Stimulated activated CD8-positive, alpha-beta memory T cell treated with anti-CD3 and anti-CD28 coated beads, Interleukin-15, amount 100 ng/mL, for 48 hours (primary cell): ENCODE data around the gene OPRD1.

Experiments used
- DNase-seq, 2 donors: peaks; one replicate each; pipeline ENCODE4 v3.0.0-alpha.2; 2020; ENCODE audit warnings: low read depth in 2 of 2

OPRD1 gene

DNA sequence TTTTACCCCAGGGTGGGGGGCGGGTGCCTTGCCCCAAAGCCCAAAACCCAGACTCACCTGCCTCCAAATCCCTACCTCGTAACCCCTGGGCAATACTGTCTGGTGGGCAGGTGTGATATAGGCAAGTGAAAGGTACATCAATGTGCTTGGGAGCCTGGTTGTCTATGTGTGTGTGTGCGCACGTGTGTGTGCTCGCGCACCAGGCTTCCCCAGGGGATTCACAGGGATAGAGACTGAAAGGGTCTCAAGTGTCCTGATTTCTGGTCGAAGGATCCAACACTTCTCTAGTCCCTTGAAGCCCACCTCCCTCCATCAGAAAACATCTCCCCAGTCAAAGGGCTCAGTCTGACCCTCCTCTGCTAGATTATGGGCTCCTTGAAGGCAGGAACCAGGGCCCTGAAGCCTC lies 73.5 kb downstream of the OPRD1 start:
- DNase-seq, result no peak

DNA sequence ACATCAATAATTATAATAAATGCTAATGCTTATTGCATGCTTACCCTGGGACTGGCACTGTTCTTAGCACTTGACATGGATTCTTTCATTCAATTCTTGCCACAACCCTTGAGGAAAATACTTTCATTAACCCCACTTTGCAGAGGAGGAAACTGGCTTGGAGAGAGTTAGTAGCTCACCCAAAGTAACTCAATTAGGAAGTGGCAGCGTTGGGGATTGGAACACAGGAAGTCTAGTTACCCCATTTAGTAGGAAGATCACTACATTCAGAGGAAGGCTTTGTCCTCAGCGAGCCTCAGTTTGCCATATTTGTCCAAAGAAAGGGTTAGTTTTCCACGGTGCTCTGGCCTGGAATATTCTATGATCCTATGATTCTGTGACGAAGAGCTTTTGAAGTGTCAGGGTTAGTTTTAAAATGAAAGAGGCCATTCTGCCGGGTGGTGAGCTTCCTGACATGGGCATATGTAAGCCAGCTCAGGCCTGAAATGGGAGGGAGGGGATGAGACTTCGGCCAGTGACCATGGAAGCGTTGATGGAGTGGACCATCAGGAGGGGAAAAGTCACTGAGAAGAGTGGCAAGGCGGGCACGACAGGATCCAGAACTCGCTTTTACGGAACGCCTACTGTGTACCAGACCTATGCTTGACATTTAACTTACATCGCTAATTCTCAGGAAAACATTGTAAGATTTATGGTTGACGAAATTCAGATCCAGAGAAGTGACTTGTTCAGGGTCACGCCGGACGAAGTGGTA lies 74.2 kb downstream of the OPRD1 start:
- DNase-seq, result no peak

- peak; percentile 80 to 84 for DNase-seq
Observed at GRCh38 chr1:28886731-28887418, 74.9 kb downstream of the OPRD1 start.

GRCh38 chr1:28887419-28887834 lies 75.5 kb downstream of the OPRD1 start:
- DNase-seq, result peak in 1 of 2 donors; percentile 22

DNA sequence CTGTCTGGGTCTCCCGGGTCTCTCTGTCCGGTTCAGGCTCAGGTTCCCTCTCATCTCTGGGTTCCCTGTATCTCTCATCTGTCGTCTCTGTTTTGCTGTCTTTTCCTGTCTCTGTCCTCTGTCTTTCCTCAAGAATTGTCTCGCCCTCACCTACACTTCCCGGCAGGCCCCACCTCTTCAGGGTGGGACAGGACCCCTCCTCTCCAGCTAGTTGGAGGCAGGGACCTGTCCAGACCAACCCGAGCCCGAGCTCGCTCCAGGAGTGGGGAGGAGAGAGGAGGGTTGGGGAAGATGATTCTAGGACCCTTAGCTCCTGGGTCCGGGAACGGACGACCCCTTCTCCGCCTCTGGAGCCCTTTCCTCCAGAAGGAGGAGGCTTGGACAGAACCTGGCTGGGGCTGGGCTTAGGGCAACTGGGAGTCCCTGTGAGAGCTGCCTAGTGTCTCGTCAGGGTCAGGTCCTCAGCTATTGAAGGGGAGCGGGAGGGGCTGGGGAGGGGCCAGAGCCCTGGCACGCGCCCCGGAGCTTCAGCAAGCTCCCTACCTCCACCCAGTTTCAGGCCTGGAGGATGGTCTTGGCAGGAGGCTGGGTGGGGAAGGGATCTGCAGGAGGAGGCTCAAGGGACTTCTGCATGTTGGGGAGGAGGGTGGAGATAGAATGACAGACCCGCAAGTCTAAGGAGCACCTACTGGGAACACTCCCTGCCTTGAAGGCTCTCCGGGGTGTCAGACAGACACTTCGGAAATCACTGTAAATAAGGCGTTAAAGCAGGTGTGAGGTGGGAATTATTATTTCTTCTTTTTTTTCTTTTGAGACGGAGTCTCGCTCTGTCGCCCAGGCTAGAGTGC lies 76.1 kb downstream of the OPRD1 start:
- no peak for DNase-seq

GRCh38 chr1:28888915-28889314 lies 76.9 kb downstream of the OPRD1 start:
- no peak for DNase-seq

GRCh38 chr1:28889357-28889756 lies 77.4 kb downstream of the OPRD1 start:
- no peak for DNase-seq

GRCh38 chr1:28890435-28890834 lies 78.5 kb downstream of the OPRD1 start:
- DNase-seq, result no peak

GRCh38 chr1:28890836-28891235 lies 78.9 kb downstream of the OPRD1 start:
- DNase-seq, result no peak

DNA sequence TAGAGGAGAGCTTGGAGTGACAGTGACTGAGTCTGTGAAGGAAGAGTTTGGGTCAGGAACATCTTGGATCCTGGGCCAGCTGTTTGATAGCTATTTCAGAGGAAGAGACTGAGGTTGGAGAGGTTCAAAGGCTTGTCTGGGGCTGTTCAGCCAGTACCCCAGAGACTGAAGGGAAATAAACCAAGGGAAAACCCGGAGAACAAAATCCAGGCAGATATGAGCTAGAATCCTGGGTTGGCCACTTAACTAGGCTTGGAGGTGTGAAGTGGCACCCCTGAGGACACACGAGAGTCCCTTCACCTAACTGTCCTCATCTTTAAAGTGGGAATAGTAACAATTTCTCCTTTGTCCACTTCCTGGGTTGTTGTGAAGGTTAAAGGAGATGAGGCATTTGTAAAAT lies 79.3 kb downstream of the OPRD1 start:
- DNase-seq, result no peak

GRCh38 chr1:28893403-28894102 lies 81.6 kb downstream of the OPRD1 start:
- no peak for DNase-seq

- DNase-seq, result no peak
Observed at GRCh38 chr1:28894785-28895184, 82.8 kb downstream of the OPRD1 start.

GRCh38 chr1:28895896-28896608 lies 84.1 kb downstream of the OPRD1 start:
- DNase-seq, result no peak

DNA sequence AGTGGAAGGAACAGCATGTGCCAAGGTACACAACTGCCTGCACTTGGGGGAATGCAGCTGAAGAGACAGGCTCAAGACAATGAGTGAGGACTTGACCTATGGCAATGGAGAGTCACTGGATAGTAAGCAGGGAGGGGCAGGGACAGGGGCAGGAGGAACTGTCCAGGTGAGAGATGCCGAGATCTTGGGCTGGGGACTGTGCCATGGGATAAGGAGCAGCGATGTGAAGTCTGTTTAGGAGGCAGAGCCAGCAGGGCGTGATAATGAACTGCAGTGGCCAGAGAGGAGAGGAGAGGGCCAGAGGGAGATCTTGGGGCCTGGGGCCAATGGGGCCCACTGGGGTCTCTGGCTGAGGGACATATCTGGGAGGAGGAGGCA lies 84.6 kb downstream of the OPRD1 start:
- DNase-seq, result no peak

- DNase-seq, result no peak
Observed at GRCh38 chr1:28897789-28898188, 85.8 kb downstream of the OPRD1 start.

GRCh38 chr1:28898405-28898881 lies 86.5 kb downstream of the OPRD1 start:
- no peak for DNase-seq

DNA sequence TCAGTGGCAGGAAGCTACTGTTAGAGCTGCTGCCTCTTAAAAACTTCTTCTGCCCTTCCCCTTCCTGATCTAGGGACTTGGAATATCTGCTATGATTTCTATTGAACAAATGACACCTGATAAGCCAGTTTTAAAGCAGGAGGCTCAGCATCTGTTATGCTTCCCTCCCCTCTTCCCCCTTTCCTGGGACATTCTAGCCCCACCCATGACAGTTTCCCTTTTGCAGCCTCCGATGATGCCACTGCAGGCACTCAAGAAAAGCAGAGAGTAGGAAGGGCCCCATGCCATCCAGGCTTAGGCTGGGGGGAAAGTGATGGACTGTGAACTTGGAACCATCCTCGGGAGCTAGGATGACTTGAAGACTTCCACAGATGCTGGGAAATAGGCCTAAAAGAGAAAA lies 87.3 kb downstream of the OPRD1 start:
- no peak for DNase-seq

- DNase-seq, result no peak
Observed at GRCh38 chr1:28900562-28900961, 88.6 kb downstream of the OPRD1 start.

GRCh38 chr1:28902738-28903137 lies 90.8 kb downstream of the OPRD1 start:
- DNase-seq, result no peak

DNA sequence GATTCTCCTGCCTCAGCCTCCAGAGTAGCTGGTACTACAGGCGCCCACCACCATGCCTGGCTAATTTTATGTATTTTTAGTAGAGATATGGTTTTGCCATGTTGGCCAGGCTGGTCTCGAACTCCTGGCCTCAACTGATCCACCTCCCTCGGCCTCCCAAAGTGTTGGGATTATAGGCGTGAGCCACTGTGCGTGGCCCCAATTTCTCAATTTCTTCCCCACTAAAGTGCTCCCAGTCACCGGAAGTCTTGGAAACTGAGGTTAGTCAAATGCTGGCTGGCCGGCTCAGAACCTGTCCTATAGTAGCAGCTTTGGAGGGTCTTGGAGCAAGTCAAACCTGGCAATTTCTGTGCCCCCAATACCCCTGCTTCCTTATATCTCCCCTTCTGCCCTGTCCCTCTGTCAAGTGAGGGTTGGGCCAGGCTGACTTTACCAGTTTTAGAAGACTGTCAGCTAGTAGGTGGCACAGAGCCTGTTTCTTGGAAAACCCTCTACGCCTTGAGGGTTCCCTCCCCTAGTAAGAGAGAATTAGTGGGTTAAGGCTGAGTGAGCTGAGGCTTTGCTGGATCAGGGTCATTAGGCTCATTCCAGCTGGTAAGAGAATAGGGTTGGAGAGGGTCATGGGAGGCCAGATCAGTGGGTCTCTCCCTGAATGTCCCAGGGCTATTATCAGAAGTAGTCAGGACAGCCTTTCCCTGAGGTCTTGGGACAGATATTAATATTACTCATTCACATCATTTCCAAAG lies 94.1 kb downstream of the OPRD1 start:
- no peak for DNase-seq
